Smooth muscle cell of the brain vasculature (primary cell): ENCODE data around the gene AIP.
A peak's percentile ranks its signal among the peaks of the same experiment; 100 is the strongest.

ENCODE experiments used
- DNase-seq: peaks from one replicate; pipeline ENCODE4 v3.0.0-alpha.2; 2012; ENCODE audit warnings: low read depth, low spot score

Gene AIP

DNA sequence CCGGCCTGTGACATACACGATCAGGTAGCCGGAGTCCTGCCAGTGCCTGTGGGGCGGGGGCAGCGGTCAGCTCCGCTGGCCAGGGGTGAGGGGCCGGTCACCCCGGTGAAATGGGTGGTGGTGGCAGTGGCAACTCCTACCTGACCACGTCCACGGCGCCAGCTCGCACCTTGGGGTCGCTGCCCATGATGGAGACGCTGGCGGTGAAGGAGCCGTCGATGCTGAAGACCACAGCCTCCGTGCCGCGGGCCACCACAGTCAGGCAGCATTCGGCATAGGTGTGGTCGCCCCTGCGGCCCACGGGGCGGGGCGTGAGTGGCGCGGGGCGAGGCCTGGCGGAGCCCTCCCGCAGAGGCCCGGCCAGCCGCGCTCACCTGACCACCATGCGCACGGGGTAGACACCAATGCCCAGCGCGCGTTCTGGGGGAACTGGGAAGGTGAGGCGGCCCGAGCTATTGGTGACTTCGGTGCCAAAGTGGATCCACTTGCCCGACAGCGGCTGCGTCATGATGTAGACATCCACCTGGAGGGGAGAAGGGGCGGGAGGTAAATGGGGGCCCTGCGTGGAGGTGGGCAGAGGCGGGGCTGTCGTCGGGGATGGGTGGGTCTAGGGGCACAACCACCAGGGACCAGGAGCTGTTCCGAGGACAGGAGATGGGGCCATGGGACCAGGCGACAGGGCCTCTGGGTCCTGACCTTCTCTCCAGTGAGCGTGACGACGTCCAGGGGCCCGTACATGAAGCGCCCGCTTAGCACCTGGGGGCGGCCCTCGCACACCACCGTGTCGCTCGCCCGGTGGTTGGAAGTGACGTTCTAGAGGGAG, 10.9 kb downstream of the AIP start:
- DNase-seq, result no peak

DNA sequence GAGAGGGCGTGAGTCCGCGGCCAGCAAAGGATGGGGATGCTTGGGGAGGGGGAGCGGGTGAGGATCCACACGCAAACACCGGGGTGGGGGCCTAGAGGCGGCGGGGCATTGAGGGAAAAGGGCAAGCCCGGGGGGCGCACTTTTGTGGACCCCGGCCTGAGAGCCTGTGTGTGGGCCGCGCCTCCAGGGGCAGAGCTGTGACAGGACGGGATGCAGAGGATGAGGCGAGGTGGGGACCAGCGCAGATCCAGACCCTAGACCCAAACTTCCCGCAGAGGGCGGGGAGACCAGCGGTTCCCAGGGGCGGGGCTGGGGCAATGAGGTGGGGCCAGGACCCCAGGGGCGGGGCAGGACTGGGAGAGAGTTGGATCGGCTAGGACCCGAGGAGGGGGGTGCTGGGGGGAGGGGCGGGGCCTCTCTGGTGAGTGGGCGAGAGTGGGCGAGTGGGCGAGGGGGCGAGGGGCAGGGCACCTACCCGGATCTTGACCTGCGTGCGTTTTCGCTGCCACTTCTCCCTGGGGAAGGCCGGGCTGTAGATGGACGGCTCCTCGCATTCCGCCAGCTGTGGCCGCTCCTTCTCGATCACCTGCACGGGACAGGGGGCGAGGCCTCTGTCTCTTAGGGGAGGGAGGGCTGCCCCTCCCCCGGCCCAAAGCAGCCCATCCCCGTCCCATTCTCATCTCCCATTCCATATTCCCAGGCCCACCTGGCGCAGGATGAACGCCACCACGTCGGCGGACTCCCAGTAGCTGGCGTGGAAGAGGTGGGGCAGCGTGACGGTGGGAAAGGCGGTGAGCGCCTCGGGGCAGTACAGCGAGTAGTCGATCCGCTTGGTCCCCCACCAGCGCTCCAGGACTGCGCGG, 11.8 kb downstream of the AIP start:
- no peak for DNase-seq

DNA sequence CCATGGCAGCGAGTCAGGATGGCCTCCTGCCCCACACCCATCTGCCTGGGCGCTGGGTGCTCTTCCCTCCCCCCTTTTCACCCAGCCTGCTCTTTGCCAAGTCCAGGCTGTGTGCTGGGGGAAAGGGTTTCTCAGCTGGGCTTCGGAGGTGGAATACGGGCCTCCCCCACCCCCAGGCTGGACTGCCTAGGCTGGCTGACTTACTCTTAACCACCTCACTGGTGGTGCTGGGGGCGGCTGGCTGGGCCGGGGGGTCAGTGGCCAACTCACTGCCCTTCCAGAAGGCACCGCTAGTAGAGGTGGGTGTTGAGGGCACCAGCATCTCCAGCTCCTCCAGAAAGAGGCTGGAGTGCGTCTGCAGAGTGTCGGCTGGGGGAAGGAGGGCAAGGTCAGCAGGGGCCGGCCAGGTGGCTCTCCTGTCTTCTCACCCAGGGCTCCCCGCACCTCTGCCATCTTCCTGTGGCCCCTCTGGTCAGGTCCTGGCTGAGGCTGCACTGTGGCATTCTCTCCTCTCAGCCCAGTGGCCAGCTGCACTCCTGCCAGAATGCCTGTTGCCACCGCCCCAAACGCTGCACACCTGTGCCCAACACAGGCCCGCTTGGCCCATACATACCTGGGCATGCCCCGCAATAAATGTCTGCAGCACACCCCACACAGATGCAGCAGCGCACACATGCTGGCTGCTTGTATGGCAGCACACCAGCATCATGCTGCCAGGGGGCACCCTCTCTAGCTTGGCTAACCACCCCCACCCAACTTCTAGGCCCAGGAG, 12.6 kb downstream of the AIP start:
- DNase-seq, result no peak

DNA sequence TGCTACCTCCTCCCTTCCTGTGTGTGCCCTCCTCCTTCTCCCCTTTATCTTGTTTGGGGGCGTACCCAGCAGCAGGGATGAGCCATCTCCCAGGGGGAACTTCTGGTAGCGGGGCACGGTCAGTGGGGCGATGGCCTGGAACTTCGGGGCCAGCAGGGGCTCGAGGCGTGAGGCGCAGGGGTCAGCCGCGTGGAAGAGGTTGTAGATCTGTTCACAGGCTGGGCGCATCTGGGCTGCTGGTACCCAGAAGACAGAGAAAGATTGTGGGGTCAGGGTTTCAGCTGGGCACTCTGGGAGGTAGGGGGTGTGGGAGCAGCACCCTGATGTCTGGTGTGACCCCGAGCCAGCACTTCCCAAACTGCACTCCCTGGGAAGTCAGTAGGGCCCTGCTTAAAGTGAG, 13.3 kb downstream of the AIP start:
- no peak for DNase-seq

DNA sequence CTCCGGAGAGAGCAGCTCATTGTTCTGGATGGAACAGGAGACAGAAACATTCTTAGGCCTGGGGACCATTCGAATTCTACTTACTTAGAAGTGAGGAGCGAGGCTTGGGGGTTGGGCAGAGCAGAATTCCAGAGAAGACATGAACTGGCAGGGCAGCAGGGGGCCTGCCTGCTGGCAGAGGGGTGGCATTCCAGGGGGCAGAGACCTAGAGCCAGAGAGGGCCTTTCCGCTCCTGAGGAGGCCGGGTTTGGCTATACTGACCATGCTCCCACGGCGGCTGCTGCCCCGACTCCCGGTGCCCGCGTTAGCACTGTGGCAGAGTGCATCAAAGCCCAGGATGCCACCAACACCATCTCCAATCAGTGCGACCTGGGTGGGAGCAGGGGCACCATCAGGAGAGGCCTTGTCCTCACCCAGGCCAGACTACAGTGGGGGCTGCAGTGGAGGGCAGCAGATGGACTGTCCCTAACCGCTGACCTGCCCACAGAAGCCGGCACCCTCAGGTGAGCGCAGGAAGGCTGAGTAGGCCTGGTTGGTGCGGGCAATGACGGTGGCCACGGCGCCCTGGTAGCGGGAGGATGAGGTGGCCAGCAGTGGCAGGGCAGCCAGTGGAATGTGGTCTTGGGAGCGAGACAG, 14.9 kb downstream of the AIP start:
- DNase-seq, result no peak

DNA sequence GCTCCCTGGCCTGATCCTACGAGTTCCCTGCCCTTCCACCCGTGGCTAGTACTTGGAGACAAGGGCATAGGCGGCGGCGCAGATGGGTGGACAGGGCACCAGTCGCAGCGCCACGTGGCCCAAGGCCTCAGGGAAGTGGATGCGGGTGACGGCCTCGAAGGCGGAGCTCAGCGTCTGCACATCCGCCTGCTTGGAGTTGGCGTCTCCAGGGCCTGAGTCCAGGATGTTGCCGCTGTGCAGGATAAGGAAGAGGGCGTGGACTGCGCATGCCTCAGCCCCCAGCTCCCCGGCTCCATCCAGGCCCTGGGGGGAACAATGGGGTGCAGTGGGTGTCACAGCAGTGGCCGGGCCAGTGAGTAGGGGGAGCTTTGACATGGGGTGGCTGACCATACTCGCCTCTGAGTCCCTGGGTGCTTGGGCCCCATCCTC, 15.7 kb downstream of the AIP start:
- DNase-seq, result no peak

DNA sequence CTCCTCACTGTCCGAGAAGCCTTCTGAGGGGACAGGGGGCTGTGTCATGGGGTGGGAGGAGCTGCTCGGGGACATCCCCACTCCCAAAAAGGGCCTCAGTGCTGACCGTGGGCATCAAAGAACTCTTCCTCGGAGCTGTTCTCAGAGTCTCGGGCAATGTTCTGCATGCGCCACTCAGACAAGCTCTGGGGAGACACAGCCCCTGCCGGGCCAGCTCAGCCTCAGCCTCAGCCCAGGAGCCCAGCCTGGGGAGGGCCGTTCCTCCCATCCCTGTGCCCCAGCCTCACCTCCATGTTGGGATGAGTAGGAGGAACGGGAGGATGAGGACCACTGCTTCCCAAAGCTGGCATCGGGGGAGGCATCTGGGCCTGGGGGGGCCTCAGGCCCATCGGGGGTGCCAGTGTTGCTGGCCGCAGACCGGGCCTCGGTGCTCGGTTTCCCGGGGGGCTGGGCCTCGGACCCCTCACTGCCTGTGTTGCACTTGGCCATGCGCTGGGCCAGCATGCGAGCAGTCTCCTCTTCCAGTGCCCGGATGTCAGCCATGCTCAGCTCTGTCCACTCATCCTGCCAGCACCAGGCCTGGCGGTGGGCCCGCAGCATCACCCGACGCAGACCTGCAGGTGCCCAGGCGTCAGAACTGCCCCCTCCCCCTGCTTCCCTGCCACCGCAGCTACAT, 17.1 kb downstream of the AIP start:
- no peak for DNase-seq

DNA sequence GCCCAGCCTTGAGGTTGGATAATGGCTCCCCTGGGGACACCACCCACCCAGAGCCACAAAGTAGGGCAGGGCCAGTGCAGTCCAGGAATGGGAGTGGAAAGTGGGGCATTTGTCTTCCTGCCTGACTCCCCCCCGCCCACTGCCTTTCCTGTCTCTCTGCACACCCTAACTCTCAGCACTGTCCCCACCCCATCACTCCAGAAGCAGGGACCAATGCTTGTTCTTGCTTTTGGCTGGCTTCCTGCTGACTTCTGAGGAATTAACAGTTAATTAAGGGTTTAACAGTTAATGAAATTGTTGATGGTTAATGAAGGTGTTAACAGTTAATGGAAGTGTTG, 17.6 kb downstream of the AIP start:
- no peak for DNase-seq

DNA sequence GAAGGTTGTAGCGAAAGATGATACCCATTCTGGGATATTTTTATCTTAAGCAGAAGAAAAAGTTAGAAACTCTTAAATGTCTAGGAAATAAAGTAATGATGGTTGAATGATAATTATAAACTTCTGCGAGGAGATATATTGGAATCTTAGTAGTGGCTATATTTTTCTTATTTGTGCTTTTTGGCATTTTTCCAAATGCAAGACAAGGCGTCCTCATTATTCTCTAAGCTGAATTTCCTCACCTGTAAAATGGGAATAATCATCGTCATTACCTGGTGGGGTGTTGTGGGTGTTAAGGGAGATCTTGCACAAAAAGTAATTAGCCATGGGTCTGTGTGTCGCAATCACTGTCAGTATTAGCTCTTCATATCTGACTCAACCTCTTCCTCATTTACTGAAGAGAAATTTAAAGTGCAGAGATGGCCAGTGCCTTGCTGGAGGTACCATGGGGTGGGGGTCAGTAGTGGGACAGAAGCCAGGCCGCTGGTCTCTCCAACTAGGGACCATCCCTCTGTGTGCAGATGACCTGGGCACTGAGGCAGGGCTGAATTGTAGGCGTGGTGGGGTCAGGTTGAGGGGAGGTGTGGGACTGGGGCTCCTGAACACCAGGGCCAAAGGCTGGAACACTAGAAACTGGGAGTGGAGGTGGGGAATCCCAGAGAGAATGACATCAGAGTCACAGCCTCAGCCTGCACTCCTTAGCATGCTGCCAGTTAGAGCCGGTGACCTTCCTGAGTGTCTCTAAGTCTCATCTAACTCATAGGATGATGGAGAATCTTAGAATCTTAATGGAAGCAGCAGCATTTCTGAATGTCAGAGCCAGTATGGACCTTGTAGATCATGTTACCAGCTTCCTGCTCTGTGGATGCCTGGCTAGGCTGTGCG, 18.2 kb downstream of the AIP start:
- no peak for DNase-seq

DNA sequence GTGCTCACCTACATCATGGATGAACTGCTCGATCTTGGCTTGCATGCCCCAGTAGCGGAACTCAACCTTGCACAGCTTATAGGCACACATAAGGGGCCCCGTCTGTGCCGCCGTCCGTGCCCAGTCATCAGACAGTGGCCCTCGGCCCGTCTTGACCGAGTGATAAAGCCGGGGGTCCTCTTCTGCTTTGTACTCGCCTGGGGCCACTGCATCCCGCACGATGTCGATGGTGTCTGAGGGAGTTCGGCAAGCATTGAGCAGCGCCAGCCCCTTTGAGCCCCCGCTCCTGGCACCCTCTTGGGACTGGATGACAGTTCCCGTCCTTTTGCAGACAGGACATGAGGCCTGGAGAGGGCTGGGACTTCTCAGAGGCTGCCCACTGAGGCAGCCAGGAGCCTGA, 19.0 kb downstream of the AIP start:
- no peak for DNase-seq

DNA sequence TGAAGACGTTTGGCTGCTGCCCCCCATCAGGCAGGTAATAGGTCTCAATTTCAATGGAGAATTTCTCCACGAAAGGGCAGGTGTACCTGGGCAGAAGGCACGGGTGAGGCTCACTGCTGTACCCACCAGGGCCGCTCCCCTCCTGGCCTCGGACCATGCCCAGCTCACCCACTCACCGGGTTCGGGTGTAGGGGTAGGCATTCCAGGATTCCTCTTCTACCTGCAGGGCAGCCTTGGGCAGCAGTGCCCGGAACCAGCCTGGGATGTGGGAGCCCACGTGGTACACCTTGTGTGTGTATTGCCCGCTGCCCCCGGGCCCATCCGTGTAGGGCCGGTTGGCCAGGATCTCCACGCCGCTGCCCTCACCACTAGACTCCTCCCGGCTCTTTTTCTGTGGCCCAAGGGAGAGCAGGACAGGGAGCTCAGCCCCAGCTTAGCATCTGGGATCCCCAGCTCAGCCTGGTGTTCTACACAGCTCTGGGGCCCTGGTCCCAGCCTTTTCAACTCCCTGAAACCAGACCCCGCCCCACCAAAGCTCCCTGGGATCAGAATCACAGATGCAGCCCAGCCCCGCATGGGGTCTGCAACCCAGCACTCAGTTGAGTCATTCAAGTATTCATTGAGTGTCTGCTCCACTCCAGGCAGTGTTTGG, 19.6 kb downstream of the AIP start:
- no peak for DNase-seq

DNA sequence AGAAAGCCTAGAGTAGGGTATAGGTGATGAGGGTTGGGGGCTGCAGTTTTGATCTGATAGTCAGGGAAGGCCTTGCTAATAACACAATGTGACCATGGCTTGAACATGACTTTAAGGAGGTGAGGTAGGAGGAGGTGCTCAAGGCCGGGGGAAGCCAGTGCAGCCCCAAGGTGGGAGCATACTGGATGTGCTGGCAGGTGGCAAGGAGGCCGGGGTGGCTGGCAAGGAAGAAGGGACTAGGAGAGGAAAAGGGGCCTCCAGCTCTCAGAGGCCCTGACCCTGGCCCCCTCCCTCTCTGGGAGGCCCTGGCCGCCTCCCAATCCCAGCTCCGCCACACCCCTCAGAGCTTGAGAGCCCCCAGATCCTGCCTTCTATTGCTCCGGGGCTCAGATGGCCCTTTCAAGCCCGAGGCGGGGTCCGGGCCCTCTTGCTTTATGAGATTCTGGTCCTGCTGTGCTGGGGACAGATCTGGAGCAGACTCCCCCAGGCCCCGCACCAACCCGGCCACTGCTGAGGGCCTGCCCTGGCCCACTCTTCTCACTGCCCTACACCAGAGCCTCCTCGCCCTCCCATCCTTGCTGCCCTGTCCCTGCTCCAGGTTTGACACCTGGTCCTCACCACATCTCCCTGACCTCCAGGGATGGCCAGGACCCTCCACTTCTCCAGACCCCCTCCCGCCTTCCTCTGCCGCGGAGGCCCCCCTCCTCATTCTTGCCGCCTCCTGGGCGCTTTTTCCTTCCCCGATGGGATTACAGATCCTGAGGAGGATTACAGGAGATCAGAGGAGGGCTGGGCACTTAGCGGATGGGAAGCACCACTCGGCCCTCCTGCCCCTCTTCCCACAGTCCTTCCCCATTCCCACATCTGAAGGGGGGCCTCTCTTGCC, 20.5 kb downstream of the AIP start:
- no peak for DNase-seq

DNA sequence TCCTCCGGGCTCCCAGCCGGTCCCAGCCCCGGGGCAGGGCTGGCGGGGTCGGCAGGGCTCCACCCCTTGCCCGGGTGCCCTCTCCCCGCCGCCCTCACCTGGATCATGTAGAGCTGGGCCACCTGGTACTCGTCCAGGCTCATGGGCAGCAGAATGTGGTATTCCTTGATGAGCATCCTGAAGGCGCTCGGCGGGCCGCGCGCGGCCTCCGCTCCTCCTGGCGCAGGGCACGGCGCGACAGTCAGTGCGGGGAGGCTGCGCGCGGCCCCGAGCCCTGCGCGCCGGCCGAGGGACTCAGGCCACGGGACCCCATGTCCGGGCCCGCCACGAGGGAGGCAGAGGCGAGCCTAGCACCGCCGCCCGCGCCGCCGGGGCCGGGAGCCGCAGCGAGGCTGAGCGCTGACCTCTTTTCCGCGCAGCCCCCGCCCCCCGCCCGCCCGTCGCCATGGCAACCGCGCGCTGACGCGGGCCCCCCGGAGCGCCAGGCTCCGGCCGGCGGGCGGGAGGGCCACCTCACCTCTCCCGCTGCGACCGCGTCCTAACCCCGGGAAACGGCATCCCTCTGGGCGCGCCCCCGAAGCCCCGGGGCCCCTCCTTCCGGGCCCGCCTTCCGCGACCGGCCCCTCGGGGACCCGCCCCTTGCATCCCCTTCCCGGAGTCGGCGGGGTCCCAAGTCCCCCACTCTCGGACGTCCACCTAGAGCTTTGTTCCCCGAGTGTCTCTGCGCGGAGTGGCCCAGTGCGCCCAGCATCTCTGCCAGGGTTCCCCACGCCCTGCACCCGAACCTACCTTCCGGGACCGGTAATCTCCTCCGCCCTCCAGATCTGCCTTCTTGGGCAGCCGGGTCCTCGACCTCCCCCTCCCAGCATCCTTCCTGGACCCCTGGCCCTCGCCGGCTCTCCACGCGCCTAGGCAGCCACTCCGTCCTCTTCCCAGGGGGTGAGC, 21.5 kb downstream of the AIP start:
- DNase-seq, result no peak

DNA sequence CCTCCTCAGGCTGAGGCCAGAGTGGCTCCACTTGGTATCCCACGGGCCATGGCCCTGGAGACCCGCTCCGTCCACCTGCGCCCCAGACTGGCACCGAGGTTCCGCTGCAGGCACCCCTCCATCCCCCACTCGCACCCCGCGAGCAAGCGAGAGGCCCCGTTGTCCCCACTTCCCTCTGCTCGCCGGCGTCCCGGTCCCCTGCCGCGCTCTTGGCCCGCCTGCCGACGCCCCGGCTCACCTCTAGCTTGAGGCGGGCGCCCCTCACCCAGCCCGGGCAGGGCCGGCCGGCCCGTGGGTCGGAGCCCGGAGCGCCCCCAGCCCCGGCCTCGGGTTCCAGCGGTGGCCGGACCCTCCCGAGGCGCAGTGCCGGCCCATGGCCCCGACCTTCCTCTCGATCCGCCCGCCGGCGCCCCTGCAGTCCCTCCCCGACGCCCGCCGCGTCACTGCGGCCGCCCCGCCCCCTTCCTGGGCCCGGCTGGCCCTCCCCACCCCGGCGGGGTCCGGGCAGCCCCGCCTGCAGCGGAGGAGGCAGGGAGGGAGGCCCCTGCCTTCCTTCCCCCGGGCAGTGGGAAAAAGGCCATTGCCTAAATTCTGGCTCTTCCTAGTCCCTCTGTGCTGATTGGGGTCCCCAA, 22.2 kb downstream of the AIP start, which contains the start of gene PITPNM1:
TSS of gene PITPNM1 (minus strand) at position 414 of the 632 bp plus-strand sequence. CDS start 1,183 bp downstream, outside the sequence.
- no peak for DNase-seq

DNA sequence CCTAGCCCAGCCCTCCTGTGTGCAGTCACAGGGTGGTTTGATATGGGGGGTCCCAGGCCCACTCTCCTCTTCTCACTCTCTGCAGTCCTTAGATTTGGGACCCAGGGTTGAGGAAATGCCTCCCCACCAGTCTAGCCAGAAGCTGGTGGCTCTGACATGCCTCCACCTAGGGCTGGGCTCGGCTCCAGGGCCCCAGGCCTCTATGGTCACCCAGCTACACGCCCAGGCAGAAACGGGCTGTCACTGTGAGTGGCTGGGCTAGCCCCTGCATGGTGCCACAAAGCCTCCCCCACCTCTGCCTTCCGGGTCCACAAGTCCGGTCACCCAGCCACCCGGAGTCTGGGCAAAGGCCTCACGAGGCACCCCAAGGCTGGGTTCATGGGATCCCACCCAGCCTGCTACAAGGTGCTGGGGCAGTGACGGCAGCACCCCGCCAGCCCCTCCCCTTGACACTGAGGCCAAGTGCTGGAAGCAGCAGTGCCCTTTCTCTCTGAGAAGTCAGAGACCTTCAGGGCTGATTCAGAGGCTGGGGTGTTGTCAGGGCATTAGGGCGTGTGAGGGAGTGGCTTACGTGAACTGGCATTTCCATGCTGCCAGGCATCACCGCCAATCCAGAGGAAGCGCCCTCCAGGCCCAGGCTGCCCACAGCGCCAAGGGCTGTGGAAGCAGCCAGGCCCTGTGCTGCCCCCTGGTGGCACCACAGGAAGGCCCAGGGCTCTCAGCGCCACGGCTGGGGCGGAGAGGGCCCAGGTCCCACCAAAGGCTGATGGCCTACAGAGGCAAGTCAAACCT, 23.0 kb downstream of the AIP start:
- DNase-seq, result peak; percentile 57

DNA sequence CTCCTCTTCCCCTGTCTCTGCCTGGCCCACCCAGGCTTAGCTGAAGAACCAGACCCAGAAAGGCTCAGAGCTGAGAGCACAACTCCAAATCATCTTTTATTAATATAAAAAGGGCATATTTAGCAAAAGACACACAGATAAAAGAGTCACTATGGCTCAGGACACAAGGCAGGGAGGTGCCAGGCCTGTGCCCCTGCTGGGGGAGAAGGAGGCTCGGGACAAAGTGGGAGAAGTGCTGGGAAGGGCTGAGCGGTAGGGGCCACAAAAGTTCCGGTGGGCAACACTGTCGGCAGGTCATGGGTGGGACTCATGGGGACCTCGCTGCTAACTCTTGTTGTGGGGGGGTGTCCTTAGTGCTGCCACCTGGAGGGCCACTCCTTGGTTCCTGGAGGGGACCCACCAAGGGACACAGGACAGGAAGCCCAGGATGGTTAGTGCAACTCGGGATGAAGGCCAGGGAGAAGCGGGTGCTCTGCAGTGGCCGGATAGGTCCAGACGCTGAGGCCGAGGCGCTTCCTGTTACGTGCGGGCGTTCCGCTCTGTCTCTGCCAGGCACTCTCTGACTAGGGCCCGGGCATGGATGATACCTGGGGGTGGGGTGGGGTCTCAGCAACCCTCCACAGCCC, 23.7 kb downstream of the AIP start:
- DNase-seq, result no peak
